GM18511 (cell line): Measurements from ENCODE around the gene IFT81.
"Not testable (repeated sequence)": the region's sequence is repeated elsewhere in the genome, so short reads cannot be mapped to it uniquely, and the experiment has no call there.

Experiments
- ATAC-seq: cut with Tn5 transposase; IDR thresholded peaks from one replicate; pipeline ENCODE4 v1.9.1; 2021; ENCODE audit warnings: mild to moderate bottlenecking, moderate library complexity; ENCODE audit not compliant: unreplicated experiment

The IFT81 gene

DNA sequence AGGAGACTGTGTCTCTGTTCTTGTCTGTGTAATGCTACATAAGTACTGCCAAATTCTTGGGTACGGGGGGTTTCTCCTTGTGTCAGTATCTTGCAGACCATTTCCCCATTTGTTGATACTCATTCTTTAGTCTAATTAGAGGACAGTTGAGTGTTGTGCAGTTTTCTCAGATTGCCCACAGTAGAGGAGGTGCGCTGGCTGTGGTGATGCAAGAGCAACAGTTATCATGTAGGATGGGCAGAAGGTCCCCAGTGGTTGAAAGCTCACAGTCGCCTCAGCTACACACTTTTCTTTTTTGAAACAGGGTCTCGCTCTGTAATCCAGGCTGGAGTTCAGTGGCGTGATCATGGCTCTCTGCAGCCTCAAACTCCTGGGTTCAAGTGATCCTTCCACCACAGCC, 119.1 kb downstream of the IFT81 start:
- ATAC-seq, result no peak

DNA sequence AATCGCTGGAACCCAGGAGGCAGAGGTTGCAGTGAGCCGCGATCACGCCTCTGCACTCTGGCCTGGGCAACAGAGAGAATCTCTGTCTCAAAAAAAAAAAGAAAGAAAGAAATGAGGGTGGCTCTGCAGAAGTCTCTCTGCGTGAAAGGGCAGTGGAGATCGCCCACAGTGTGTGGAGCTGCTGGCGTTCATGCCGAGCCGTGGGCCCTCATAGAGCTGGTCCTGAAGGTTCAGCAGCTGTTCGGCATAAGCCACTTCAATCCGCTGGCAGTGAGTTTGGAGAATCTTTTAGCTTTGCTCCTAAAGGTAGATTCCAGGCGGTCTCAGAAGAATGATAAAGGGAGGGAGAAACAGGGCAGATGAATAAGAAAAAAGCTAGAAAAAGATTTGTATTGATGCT, 120.2 kb downstream of the IFT81 start:
- ATAC-seq, result no peak

DNA sequence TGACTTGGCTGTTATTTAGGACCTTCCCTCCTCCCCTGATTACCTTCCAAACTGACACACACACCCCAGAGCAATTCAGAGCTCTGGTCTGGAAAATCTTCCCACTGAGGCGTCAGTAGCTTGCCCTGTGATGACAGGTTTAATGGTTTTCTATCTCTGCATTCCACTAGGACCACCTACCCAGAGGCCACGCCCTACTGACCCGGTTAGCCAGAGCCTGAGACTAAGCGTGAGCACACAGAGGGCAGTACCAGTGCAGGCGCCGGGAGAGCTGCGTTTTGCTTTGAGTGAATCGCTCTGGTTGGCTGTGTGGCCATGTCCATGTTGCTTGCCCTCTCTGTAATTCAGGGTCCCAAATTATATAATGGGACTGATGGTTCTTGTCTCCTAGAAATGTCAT, 120.7 kb downstream of the IFT81 start:
- no peak for ATAC-seq

DNA sequence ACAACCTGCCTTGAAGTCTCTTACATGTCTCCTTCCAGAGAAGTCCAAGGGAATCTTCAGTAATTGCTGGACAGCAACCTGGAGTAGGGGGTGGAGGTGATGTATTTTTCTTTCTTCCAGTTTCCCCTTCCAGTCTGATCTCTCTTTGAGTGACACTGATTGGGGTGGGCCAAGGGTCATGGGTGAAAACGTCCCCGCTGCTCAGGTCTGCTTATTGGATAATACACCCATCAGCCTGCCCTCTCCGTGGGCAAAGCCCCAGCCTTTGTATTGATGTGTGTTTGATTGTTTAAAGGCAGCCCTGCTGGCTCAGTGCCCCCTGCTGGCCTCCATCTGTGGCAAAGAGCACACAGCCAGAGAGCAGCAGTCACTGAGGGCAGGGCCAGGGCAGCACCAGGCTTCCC, 121.2 kb downstream of the IFT81 start:
- ATAC-seq, result no peak

DNA sequence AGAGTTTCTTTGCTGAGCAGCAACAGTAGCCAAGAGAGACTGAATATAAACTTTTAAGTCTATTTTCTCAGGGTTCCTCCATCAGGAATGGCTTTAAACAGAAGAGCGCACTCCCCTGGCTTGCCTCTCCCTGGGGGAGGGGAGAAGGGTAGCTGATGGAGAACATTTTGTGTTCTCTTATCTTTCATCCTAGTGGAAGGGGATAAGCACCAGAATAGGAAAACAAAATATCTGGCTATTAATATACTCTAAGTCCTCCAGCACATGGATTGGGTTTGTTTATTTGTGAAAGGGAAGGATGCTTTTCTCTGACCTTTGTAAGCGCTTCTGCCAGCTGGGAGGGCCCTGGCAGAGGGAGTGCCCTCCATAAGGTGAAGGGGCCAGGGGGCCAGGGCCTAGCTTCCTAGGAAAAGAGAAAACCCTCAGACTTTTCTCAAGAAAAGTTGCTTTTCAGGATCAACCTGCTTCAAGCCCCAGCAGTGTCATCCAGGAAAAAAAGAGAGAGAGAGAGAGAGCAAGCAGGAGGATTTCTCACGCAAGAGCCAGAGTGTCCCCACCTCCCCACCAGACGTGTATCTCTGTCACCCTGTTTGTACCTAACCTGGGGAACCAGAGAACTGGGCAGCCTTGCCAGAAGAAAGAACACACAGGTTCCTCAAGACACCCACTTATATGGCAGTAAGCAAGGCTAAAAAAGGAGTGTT, 122.6 kb downstream of the IFT81 start:
- ATAC-seq, result no peak

DNA sequence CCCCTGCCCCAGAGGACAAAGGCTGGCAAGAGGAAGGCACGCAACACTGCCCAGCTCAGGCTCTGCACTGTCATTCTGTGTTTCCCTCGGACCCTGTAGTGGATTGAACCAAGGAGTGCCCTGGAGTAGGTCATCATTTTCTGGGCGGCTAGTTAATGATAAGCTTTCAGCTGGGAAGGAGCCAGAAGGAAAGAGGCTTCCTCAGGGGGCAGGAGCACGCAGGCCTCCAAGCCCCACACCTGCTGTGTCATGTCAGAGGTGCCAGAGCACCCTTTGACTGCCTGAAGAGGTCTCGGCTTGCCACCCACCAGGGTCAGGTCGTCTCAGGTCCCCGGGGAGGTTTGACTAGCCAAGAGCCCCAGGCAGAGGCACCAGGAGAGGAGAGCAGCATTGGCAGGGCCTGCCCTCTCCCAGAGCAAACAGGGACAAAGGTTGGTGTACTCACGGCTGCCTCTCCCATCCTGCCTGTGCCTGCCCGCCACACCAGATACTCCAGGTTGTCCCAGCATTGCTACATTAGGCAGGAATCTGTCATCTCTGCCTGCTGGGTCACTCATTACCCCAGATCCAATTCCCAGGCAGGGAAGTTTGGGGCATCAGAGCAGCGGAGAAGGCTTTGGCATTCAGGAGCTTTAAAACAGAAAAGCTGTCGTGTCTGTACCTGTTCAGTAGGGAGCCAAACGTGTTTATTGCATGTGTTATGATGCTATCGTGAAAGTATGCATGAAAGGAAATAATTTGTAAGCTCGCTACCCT, 123.4 kb downstream of the IFT81 start:
- ATAC-seq, result no peak

DNA sequence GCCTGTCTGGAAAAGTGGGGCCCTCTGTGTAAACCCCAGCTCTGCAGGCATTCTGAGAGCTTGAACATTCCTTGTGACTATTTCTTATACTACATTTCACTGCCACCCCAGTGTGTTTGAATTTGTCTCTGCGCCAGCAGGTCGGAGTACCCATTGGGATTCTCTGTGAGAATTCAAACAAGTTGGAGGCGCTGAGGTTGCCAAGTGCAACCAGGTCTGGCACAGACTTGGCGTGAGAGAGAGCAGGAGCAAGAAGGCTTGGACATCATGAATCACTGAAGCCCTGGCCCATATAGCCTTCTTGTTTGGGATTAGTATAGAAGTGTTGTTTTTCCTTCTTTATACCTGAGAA, 123.9 kb downstream of the IFT81 start:
- no peak for ATAC-seq

DNA sequence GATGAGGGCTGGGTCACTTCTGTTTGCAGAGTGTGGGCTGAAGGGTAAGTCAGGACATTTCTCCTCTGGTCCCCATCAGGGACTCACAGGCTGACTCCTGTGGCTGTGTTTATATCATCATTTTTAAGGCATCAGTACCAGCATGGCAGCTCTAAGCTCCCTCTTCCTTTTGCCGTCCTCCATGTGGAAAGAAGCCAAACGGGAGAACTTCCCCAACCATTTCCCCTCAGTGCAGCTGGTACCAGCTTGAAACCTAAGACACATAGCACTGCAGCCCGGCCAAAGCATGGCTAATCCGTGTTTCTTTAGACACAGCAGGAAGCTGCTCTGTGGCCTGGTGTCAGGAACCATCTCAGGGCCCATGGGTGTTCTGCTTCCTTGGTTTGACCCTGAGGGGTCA, 124.9 kb downstream of the IFT81 start:
- no peak for ATAC-seq

DNA sequence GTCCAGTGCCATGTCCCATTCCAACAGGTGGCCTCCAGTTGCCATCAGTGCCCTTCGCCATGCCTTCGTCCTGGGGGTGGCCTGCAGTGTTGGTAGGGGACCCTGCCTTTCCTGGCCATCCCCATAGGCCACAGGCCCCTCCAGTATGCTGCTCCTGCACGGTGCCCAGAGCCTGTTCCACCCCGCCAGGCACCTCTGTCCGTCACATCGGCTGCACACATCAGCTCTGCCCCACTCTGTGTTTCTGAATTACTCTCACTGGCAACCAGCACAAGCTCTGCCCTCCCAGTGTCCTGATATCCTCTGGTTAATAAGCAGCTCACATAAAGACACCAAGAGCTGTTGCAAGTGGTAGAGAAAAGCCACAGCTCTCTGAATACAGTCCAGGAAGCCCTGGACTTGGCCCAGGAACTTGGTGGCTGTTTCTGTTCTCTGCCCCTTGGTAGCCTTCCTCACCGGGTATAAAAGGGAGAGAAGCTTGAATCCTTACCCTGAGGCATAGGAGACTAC, 125.6 kb downstream of the IFT81 start:
- ATAC-seq, result peak; percentile 68

DNA sequence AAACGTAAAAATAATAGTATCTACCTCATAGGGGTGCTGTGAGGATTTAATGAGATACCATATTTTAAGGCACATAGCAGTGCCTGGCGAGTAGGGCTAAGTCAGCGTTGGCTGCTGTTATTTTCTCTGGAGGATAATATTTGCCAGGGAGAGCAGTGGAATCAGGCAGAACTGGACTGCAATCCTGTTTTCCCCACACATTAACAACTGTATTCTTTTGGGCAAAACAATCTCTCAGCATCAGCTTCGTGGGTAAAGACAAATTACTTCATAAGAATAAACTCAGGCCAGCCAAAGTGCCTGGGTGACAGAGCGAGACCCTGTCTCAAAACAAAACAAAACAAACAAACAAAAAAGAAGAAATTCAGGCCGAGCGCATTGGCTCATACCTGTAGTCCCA, 127.2 kb downstream of the IFT81 start:
- ATAC-seq, result no peak

DNA sequence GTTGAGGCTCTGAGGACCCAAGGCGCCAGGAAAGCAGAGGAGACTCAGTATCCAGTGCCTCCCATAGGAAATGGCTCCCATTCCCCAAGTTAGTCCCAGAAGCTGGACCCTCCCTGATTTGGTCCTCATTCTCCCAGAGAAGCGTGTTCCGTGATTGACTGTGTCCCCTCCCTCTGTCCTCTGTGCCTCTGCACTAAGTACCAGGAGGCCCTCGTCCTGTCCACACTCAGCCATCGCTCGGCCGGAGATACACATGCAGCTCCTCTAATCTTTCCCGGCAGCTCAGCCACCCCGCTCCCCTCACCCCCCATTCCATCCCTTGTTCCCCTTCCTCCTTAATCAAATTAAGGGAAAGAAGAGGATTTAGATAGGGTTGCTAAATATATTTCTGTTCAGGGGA, 128.6 kb downstream of the IFT81 start:
- no peak for ATAC-seq

DNA sequence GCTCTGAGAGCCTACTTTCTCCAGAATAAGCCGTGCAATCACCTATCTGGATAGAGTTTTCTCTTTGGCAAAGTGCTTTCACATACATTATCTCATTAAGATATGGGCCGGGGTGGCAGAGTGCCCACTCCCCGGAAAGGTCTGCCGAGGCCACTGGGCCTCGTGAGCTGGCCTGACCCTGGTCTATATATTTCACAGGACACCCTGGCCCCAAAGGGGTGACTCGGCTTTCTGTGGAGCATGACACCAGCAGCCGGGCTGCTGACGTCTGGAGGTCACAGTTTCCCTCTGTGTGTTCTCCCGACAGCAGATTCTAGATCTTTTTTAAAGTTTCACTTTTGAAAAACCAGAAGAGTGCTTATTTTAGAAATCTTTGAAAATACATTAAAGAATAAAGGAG, 129.0 kb downstream of the IFT81 start:
- ATAC-seq, result no peak

DNA sequence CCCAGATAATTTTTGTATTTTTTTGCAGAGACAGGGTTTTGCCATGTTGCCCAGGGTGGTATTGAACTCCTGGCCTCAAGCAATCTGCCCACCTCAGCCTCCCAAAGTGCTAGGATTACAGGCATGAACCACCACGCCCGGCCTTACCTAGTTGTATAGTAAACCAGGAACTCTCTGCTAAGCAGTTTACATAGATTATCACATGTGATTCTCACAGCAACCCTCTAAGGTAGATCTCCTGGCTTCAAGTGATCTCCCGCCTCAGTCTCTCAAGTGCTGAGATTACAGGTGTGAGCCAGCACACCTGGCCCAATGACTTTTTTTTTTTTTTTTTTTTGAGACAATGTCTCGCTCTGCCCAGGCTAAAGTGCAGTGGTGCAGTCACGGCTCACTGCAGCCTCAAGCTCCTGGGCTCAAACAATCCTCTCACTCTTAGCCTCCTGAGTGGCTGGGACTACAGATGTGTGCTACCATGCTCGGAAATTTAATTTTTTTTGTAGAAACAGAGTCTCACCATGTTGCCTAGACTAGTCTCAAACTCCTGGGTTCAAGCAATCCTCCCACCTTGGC, 130.9 kb downstream of the IFT81 start:
- no peak for ATAC-seq

DNA sequence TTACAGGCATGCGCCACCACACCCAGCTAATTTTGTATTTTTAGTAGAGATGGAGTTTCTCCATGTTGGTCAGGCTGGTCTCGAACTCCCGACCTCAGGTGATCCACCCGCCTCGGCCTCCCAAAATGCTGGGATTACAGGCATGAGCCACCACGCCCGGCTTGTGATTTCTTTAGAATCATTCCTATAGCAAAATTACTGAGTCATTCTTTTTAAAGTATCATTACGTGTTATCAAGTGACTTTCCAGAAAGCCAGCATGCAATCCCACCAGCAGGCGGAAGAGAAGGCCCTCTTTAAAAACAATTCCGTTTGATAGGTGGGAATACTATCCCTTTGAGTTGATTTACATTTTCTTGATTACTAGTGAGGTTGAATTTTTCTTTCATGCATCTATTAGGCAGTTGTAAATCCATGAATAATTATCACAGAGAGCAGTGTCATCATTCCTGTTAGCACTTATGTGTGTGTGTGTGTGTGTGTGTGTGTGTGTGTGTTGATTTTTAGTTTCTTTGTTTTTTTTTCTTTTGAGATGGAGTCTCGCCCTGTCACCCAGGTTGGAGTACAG, 131.8 kb downstream of the IFT81 start:
- ATAC-seq, result not testable (repeated sequence)

DNA sequence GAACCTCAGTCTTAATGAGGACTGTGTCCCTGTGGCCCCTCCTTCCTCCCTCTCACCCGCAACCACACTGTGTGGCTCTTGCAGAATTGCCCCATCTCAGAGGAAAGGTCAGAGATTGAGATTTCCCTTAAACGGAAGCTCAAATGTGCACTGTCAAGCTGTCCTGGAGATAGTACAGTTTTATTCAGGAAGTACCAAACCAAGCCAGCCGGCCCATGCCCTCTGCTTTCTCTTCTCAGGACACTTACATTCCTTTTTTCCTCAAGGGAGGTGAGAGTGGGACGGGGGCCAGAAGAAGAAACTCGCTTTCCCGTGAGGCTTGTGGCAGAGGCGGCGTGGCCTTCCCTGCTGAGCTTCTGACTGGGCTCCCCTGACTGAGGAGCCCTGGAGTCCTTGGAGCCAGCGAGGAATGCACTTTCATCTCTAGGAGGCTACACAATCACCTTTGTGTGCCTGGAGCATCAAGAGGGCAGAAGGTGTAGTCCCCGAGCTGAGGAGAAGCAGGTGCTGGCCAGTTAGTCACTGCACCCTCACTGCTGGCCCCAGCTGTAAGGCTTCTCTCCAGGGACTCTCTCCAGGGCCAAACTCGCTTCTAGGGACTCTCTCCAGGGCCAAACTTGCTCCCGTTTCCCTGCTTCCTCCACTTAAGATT, 132.7 kb downstream of the IFT81 start:
- ATAC-seq, result no peak

DNA sequence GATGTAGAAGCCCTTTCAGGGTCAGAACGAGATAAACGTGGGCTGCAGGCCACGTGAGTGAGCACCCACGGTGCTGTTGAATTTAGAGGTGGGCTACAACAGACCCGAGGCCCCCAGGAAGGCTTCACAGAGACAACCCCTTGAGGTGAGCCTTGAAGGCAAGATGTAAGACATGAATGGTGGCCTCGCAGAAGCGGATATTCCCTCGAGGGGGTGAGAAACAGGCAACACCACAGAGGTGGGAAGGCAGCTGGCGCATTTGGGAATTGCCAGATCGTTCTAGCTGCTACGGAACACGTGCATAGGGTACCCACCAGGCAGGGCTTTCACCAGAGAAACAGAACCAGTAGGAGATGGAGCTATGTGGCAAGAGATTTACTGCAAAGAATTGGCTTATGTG, 134.3 kb downstream of the IFT81 start:
- ATAC-seq, result no peak

DNA sequence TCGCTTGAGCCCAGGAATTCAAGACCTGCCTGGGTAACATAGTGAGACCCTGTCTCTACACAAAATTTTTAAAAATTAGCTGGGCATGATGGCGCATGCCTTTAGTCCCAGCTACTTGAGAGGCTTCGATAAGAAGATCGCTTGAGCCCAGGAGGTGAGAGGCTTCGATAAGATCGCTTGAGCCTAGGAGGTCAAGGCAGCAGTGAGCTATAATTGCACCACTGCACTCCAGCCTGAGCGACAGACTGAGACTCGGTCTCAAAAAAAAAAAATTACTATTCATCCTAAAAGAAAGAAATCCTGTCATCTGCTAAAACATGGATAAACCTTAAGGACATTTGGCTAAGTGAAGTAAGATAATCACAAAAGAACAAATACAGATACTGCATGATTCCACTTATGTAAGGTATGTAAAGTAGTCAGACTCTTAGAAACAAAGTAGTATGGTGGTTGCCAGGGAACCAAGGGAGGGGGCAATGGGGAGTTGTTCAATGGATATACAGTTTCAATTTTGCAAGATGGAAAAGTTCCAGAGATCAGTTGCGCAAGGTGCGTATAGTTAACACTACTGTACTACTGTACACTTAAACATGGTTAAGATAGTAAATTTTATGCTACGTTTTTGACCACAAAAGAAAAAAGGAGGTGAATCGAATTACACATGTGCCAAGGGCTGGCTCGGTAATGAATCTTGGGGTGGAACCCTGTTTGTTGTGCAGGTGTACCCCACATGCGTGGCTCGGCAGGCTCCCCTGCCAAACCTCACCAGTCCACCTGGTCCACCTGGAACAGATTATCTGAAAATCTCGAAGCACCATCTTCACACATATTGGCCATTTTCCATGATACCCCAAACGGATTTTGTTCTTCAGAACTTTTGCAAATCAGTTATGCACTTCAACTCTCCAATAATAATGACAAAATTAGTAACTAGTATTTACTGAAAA, 138.6 kb downstream of the IFT81 start:
- ATAC-seq, result no peak

DNA sequence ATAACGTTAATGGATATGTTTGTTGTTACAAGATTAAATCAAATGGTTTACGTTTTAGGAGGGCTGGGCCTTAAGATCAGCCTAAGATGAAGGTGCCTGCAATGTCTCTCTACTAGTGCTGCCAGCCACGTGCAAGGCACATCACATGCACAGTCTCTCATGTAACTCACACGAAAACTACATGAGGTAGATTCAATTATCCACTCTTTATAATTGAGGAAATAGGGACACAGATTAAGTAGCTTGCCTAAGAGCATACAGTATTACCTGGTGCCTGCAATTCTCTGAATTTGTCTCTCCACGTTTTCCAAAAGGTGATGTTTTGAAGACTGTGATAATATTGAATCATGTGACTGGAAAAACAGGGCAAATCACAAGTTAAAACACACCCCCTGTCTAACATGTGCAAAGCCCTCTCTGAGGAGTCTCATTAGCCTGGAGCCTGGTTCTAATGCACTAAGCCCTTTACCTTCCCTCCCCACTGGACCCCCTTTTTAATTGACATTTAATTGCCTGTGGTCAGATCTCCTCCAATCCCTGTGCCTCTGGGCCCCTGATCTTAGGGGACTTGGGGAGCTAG, 142.3 kb downstream of the IFT81 start:
- no peak for ATAC-seq

DNA sequence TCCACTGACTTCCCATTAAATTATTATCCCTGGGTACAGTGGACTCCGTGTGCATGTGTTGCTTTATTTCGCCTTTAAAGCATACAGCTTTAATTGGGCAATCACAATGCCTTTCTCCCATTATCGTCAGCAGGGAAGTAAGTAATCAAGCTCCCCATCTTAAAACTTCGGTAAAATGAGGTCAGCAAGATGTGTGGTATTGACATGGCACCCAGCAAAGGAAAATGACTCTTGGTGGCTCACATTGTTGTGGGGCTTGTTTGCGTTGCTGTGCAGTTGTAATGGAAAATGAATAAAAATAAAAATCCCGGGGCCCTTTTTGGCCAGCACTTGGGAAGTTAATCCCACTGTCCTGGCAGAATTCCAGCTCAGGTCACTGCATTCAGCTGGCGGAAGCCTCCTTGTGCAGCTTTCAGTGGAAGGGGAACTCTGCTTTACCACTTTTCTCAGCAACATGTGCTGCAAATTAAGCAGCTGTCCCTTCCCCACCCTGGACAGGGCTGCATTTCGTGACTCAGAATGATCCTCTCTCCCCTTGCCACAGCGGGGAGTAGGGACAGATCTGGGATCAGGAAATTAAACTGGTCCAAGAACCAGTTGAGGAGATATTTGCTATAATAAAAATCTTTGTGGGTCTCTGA, 142.9 kb downstream of the IFT81 start:
- no peak for ATAC-seq
